Cardiac muscle cell (in vitro differentiated cells and primary cell): Measurements from ENCODE around the gene LRRC38. TPM values are rescaled to one million over a fixed set of nuclear protein-coding genes. Genes with fewer than 3 reads are reported as not detected.

Experiments
- DNase-seq, 2 donors: peaks; one replicate each; pipeline versions ENCODE4 v3.0.0 to v3.0.0-alpha.2; 2010 to 2017; ENCODE audit warnings: low read depth in 1 of 2, low spot score in 1 of 2
- H3K27ac ChIP-seq: fragments of 200-600 bp; sonication (generic); 2 replicates; pipeline ENCODE4 v1.5.1; 2016
- H3K27me3 ChIP-seq: fragments of 200-600 bp; sonication (generic); 2 replicates; pipeline ENCODE4 v1.6.0; 2016; ENCODE audit warnings: control low read depth
- H3K36me3 ChIP-seq: fragments of 200-600 bp; sonication (generic); 2 replicates; pipeline ENCODE4 v1.5.1; 2016; ENCODE audit warnings: control low read depth
- H3K4me1 ChIP-seq: fragments of 200-600 bp; sonication (generic); 2 replicates; pipeline ENCODE4 v1.8.1; 2017; ENCODE audit warnings: low read depth, mild to moderate bottlenecking, mixed run types
- H3K4me3 ChIP-seq: fragments of 200-600 bp; sonication (generic); 2 replicates; pipeline ENCODE4 v1.5.1; 2016; ENCODE audit warnings: mild to moderate bottlenecking
- H3K9me3 ChIP-seq: fragments of 200-600 bp; sonication (generic); 2 replicates; pipeline ENCODE4 v1.5.1; 2017; ENCODE audit warnings: low read depth, mild to moderate bottlenecking, control low read depth
- polyA plus RNA-seq: library from polyadenylated mRNA; unstranded; fragments of >200 nt; fragmentation: Nextera tagmentation; extraction: Ambion mirVana; gene quantifications from 2 replicates; pipeline ENCODE4 v1.2.1, GENCODE V29; 2016
- total RNA-seq: library from RNA; depleted of rRNA; stranded (reverse); fragments of >200 nt; gene quantifications from 2 replicates; pipeline ENCODE4 v1.2.3, GENCODE V29; 2016
- TF ChIP-seq, protein P1 (sequence below): IDR thresholded peaks from 2 replicates; pipeline ENCODE4 v1.5.1; 2012; ENCODE audit warnings: low read depth, mild to moderate bottlenecking, low read length

LRRC38 gene
- total and polyA plus RNA-seq, 2 experiments from 2014 or later = not detected

DNA sequence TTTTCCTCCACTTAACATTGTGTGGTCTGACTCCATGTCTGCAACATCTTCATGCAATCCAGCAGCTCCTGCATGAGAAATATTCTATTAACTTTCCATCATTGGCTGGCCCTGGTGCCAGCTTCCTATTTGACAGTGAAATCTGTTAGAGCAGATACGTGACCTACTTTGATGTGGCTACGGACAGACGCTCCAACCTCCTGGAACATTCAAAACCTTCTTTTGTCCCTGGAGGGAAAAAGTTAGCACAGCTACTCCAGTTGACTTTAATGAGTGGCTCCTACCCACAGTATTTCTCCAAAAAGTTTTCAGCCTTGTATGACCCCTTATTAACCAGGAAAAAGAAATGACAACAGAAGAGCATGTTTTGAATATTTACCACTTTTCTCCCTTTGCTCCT is 81.6 kb downstream of the LRRC38 start:
- Histone ChIP-seq H3K27me3 (no peaks in the 10 kb centered on the region), H3K9me3 (no peaks in the 10 kb centered on the region), H3K36me3 (no peaks in the 10 kb centered on the region), H3K27ac (no peak overlapping the region), H3K4me3 (no peak overlapping the region), H3K4me1 (no peaks in the 10 kb centered on the region)
- DNase-seq = no peak
- TF ChIP-seq, protein P1, sequence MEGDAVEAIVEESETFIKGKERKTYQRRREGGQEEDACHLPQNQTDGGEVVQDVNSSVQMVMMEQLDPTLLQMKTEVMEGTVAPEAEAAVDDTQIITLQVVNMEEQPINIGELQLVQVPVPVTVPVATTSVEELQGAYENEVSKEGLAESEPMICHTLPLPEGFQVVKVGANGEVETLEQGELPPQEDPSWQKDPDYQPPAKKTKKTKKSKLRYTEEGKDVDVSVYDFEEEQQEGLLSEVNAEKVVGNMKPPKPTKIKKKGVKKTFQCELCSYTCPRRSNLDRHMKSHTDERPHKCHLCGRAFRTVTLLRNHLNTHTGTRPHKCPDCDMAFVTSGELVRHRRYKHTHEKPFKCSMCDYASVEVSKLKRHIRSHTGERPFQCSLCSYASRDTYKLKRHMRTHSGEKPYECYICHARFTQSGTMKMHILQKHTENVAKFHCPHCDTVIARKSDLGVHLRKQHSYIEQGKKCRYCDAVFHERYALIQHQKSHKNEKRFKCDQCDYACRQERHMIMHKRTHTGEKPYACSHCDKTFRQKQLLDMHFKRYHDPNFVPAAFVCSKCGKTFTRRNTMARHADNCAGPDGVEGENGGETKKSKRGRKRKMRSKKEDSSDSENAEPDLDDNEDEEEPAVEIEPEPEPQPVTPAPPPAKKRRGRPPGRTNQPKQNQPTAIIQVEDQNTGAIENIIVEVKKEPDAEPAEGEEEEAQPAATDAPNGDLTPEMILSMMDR = no peak

- Histone ChIP-seq H3K27ac (no peak overlapping the region), H3K27me3 (no peaks in the 10 kb centered on the region), H3K4me3 (no peak overlapping the region), H3K4me1 (no peaks in the 10 kb centered on the region), H3K36me3 (no peaks in the 10 kb centered on the region), H3K9me3 (no peaks in the 10 kb centered on the region)
- DNase-seq = no peak
- TF ChIP-seq, protein P1 = no peak
These were observed 83.3 kb downstream of the LRRC38 start for GRCh38 chr1:13430495-13430894.

Other genes starting within 250 kb of the LRRC38 start
- gene PRAMEF8, start 228.9 kb downstream of the LRRC38 start, total RNA-seq = not detected in 2 replicates
- gene PRAMEF8, start 228.9 kb downstream of the LRRC38 start, polyA plus RNA-seq = not detected in 2 replicates
- gene PRAMEF33, start 210.5 kb downstream of the LRRC38 start, total RNA-seq = not detected in 2 replicates
- gene PRAMEF33, start 210.5 kb downstream of the LRRC38 start, polyA plus RNA-seq = not detected in 2 replicates
- gene PRAMEF15, start 198.4 kb downstream of the LRRC38 start, total RNA-seq = not detected in 2 replicates
- not detected in 2 replicates for gene PRAMEF15, start 198.4 kb downstream of the LRRC38 start, polyA plus RNA-seq
- gene PRAMEF14, start 166.9 kb downstream of the LRRC38 start, total RNA-seq = not detected in 2 replicates
- not detected in 2 replicates for gene PRAMEF14, start 166.9 kb downstream of the LRRC38 start, polyA plus RNA-seq
- gene PRAMEF19, start 142.1 kb downstream of the LRRC38 start, total RNA-seq = not detected in 2 replicates
- gene PRAMEF19, start 142.1 kb downstream of the LRRC38 start, polyA plus RNA-seq = not detected in 2 replicates
- not detected in 2 replicates for gene PRAMEF17, start 124.4 kb downstream of the LRRC38 start, total RNA-seq
- not detected in 2 replicates for gene PRAMEF17, start 124.4 kb downstream of the LRRC38 start, polyA plus RNA-seq
- gene PRAMEF20, start 103.6 kb downstream of the LRRC38 start, total RNA-seq = not detected in 2 replicates
- gene PRAMEF20, start 103.6 kb downstream of the LRRC38 start, polyA plus RNA-seq = not detected in 2 replicates
- 13.8 and 22.8 TPM in 2 replicates for gene PDPN, start 69.8 kb upstream of the LRRC38 start, total RNA-seq
- gene PDPN, start 69.8 kb upstream of the LRRC38 start, polyA plus RNA-seq = 13.0 and 24.9 TPM in 2 replicates
- 11.9 and 26.0 TPM in 2 replicates for gene PRDM2, start 186.2 kb upstream of the LRRC38 start, total RNA-seq
- gene PRDM2, start 186.2 kb upstream of the LRRC38 start, polyA plus RNA-seq = 19.1 and 32.5 TPM in 2 replicates